SK-N-MC (cell line): Measurements from ENCODE around the gene SCGB3A1.

Source experiments
- EZH2 ChIP-seq: fragments of 200-600 bp; sonication (generic); IDR thresholded peaks from one replicate; pipeline ENCODE4 v1.6.1; 2017; ENCODE audit warnings: antibody characterized with exemption
- POLR2AphosphoS5 ChIP-seq: IDR thresholded peaks from 2 replicates; pipeline ENCODE4 v1.6.1; 2012; ENCODE audit warnings: mild to moderate bottlenecking, low read depth, low read length, borderline replicate concordance

GRCh38 chr5:180632768-180633167, 41.5 kb upstream of the SCGB3A1 start:
- no peak for TF ChIP-seq EZH2
- no peak for TF ChIP-seq POLR2AphosphoS5
